SK-N-SH (cell line): ENCODE data around the gene KAT6B. TPM values are rescaled to one million over a fixed set of nuclear protein-coding genes. Genes with fewer than 3 reads are reported as not detected.
"Not testable (repeated sequence)": the region's sequence is repeated elsewhere in the genome, so short reads cannot be mapped to it uniquely, and the experiment has no call there.

Source experiments
- CTCF ChIA-PET: fragments of 300-600, 350-600 bp; formaldehyde crosslinking; extraction: SDS; loops from one replicate; lab custom pipeline; 2021; lab: Yijun Ruan, JAX
- POLR2A ChIA-PET: fragments of 350-600 bp; sonication (Branson Sonifier 250); formaldehyde crosslinking; extraction: SDS; loops from one replicate; lab custom pipeline; 2020; ENCODE audit warnings: antibody characterized with exemption, inconsistent platforms; lab: Yijun Ruan, JAX
- DNase-seq: peaks from one replicate; pipeline ENCODE4 v3.0.0; 2012
- H2AFZ ChIP-seq: fragments of 200-600 bp; sonication (generic); 2 replicates; pipeline ENCODE4 v1.8.1; 2016; ENCODE audit warnings: antibody characterized with exemption, mild to moderate bottlenecking, low read depth
- H3F3A ChIP-seq: fragments of 200-600 bp; sonication (generic); replicated peaks from 2 replicates; pipeline ENCODE3; 2016; ENCODE audit warnings: antibody characterized with exemption, mild to moderate bottlenecking; ENCODE audit not compliant: insufficient read depth
- H3K27ac ChIP-seq, 2 experiments: fragments of 200-500 bp in 1 of 2; fragments of 200-600 bp in 1 of 2; sonication (Bioruptor generic) in 1 of 2; sonication (generic), shearing (Covaris generic) in 1 of 2; 2 replicates each; pipeline versions ENCODE4 v1.5.1 to v1.6.1; 2014 to 2016; ENCODE audit warnings: low read depth in 2 of 2, inconsistent platforms in 1 of 2, low read length in 1 of 2, mild to moderate bottlenecking in 1 of 2, mixed read lengths in 1 of 2
- H3K27me3 ChIP-seq: fragments of 200-600 bp; sonication (generic), shearing (Covaris generic); 2 replicates; pipeline ENCODE4 v1.6.1; 2016; ENCODE audit warnings: mixed run types; ENCODE audit not compliant: insufficient read depth
- H3K36me3 ChIP-seq, 2 experiments: fragments of 200-500 bp in 1 of 2; fragments of 200-600 bp in 1 of 2; sonication (Bioruptor generic) in 1 of 2; sonication (generic) in 1 of 2; replicated peaks in 1 of 2; 2 replicates each; pipeline versions ENCODE3 to v1.5.1; 2014 to 2016; ENCODE audit warnings: low read length in 1 of 2, mild to moderate bottlenecking in 1 of 2; ENCODE audit not compliant: insufficient read depth in 2 of 2, control insufficient read depth in 1 of 2
- H3K4me1 ChIP-seq, 2 experiments: fragments of 200-500 bp in 1 of 2; fragments of 200-600 bp in 1 of 2; sonication (Bioruptor generic) in 1 of 2; sonication (generic), shearing (Covaris generic) in 1 of 2; 2 replicates each; pipeline versions ENCODE4 v1.5.1 to v1.6.1; 2014 to 2016; ENCODE audit warnings: low read depth in 1 of 2, low read length in 1 of 2, mixed run types in 1 of 2; ENCODE audit not compliant: insufficient read depth in 2 of 2, control insufficient read depth in 1 of 2
- H3K4me2 ChIP-seq: fragments of 200-600 bp; sonication (generic), shearing (Covaris generic); 2 replicates; pipeline ENCODE4 v1.6.1; 2017; ENCODE audit warnings: mixed run types
- H3K4me3 ChIP-seq, 2 experiments: fragments of 200-500 bp in 1 of 2; fragments of 200-600 bp in 1 of 2; sonication (Bioruptor generic) in 1 of 2; sonication (generic), shearing (Covaris generic) in 1 of 2; 2 replicates each; pipeline versions ENCODE4 v1.5.1 to v1.8.1; 2014 to 2016; ENCODE audit warnings: low read depth in 2 of 2, inconsistent platforms in 1 of 2, low read length in 1 of 2, mild to moderate bottlenecking in 1 of 2, mixed read lengths in 1 of 2, moderate library complexity in 1 of 2
- H3K79me2 ChIP-seq: fragments of 200-600 bp; sonication (generic); 2 replicates; pipeline ENCODE4 v1.8.1; 2017; ENCODE audit warnings: mild to moderate bottlenecking; ENCODE audit not compliant: insufficient read depth
- H3K9ac ChIP-seq: fragments of 200-600 bp; sonication (generic); 2 replicates; pipeline ENCODE4 v1.6.1; 2017; ENCODE audit warnings: mixed run types
- H3K9me2 ChIP-seq: fragments of 200-600 bp; sonication (generic); 2 replicates; pipeline ENCODE4 v1.6.1; 2017; ENCODE audit warnings: mixed run types
- H3K9me3 ChIP-seq: fragments of 200-600 bp; sonication (generic); 2 replicates; pipeline ENCODE4 v1.6.1; 2017; ENCODE audit warnings: mixed run types, mild to moderate bottlenecking, moderate library complexity
- H4K20me1 ChIP-seq: fragments of 200-600 bp; sonication (generic); 2 replicates; pipeline ENCODE4 v1.6.1; 2017; ENCODE audit warnings: mild to moderate bottlenecking, mixed run types; ENCODE audit not compliant: insufficient read depth
- ELF1 ChIP-seq: IDR thresholded peaks from 2 replicates; pipeline ENCODE4 v1.4.0; 2012
- EP300 ChIP-seq, 2 experiments: IDR thresholded peaks; 2 replicates each; pipeline versions ENCODE4 v1.4.0 to v1.6.1; 2012; ENCODE audit warnings: borderline replicate concordance in 1 of 2, low read depth in 1 of 2, low read length in 1 of 2
- FOXM1 ChIP-seq: IDR thresholded peaks from 2 replicates; pipeline ENCODE4 v1.4.0; 2012; ENCODE audit warnings: low read depth, mild to moderate bottlenecking
- MEF2A ChIP-seq: IDR thresholded peaks from 2 replicates; pipeline ENCODE4 v1.4.0; 2012; ENCODE audit warnings: low read depth, borderline replicate concordance
- MXI1 ChIP-seq: IDR thresholded peaks from 2 replicates; pipeline ENCODE4 v1.6.1; 2012; ENCODE audit warnings: mild to moderate bottlenecking, low read depth, low read length, improper control_type of control experiment
- RCOR1 ChIP-seq: fragments of 150-350 bp; IDR thresholded peaks from 2 replicates; pipeline ENCODE4 v1.6.1; 2017; ENCODE audit warnings: antibody characterized with exemption, low read length
- RXRA ChIP-seq: IDR thresholded peaks from 2 replicates; pipeline ENCODE4 v1.4.0; 2012; ENCODE audit warnings: low read depth, mild to moderate bottlenecking, borderline replicate concordance
- TAF1 ChIP-seq: IDR thresholded peaks from 2 replicates; pipeline ENCODE4 v1.6.1; 2012; ENCODE audit warnings: low read depth, mild to moderate bottlenecking, low read length, moderate library complexity, borderline replicate concordance
- YY1 ChIP-seq: IDR thresholded peaks from 2 replicates; pipeline ENCODE4 v1.4.0; 2012; ENCODE audit warnings: low read depth, mild to moderate bottlenecking
- WGBS: methylation state at CpG from one replicate; pipeline ENCODE4 v1.1.6; 2017; ENCODE audit warnings: low lambda C conversion rate; 5-methylcytosine and 5-hydroxymethylcytosine counted together
- polyA plus RNA-seq, 3 experiments: library from polyadenylated mRNA; depleted of rRNA; stranded (reverse); fragments of >200 nt; gene quantifications; 2 replicates each; pipeline ENCODE4 v1.2.3, GENCODE V29; 2012
- TF ChIP-seq, protein P1 (sequence below): IDR thresholded peaks from 2 replicates; pipeline ENCODE4 v1.4.0; 2012; ENCODE audit warnings: low read depth
- TF ChIP-seq, protein P2 (sequence below): fragments of 150-350 bp; IDR thresholded peaks from 2 replicates; pipeline ENCODE4 v1.6.1; 2016; ENCODE audit warnings: mild to moderate bottlenecking, low read depth, low read length
- TF ChIP-seq, protein P3 (sequence below): IDR thresholded peaks from 2 replicates; pipeline ENCODE4; 2012
- TF ChIP-seq, protein P4 (sequence below): fragments of 200-600 bp; sonication (generic); IDR thresholded peaks from 2 replicates; pipeline ENCODE4 v1.6.1; 2017; ENCODE audit warnings: antibody characterized with exemption, mild to moderate bottlenecking, moderate library complexity
- TF ChIP-seq, protein P5 (sequence below): IDR thresholded peaks from 2 replicates; pipeline ENCODE4 v1.6.1; 2012; ENCODE audit warnings: mild to moderate bottlenecking, low read depth, low read length, moderate library complexity

KAT6B gene
- polyA plus RNA-seq, 1 of the 3 experiments (the other 2 are of a cell fraction), result 4.3 TPM

DNA sequence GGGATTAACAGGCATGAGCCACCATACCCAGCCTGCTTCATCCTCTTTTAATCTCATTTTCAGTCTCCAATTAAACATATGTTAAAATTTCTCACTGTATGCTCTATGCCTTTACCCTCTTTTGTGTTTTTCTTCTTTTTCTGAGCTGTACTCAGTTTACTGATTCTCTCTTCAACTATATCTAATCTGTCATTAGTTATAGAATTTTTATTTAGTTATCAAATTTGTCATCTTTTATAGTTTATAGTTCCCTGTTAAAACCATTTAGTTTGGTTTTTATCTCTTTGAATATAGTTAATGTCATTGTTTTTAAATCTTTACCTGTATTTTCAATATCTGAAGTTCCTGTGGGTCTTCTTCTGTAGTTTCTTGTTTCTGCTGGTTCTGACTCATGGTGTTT is 93.3 kb downstream of the KAT6B start:
- Histone ChIP-seq H3K9ac (no peak overlapping the region), H3K4me1 (peaks cover 18 to 35% of the 10 kb centered on the region in 2 experiments), H4K20me1 (peaks cover 3% of the 10 kb centered on the region), H3K4me3 (no peak overlapping the region), H3K4me2 (no peak overlapping the region), H3K9me2 (no peaks in the 10 kb centered on the region), H3K27ac (no peak overlapping the region), H3K79me2 (peaks cover 80% of the 10 kb centered on the region), H2AFZ (no peak overlapping the region), H3K9me3 (no peaks in the 10 kb centered on the region; the same call in 1 of the 2 replicates)
- DNase-seq, result no peak
- POLR2A ChIA-PET, result no interaction called here
- TF ChIP-seq MEF2A (no peak), RCOR1 (no peak), FOXM1 (no peak), MXI1 (no peak)
- TF ChIP-seq, protein P1, sequence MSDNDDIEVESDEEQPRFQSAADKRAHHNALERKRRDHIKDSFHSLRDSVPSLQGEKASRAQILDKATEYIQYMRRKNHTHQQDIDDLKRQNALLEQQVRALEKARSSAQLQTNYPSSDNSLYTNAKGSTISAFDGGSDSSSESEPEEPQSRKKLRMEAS, result no peak
- TF ChIP-seq, protein P2, sequence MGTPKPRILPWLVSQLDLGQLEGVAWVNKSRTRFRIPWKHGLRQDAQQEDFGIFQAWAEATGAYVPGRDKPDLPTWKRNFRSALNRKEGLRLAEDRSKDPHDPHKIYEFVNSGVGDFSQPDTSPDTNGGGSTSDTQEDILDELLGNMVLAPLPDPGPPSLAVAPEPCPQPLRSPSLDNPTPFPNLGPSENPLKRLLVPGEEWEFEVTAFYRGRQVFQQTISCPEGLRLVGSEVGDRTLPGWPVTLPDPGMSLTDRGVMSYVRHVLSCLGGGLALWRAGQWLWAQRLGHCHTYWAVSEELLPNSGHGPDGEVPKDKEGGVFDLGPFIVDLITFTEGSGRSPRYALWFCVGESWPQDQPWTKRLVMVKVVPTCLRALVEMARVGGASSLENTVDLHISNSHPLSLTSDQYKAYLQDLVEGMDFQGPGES, result no peak
- TF ChIP-seq, all 33 proteins: peak for 0
- Histone ChIP-seq H3F3A (peaks cover 6% of the 10 kb centered on the region), H3K27me3 (no peaks in the 10 kb centered on the region), H3K36me3 (peaks cover 0 to 16% of the 10 kb centered on the region in 2 experiments)
- CTCF ChIA-PET, result no interaction called here

DNA sequence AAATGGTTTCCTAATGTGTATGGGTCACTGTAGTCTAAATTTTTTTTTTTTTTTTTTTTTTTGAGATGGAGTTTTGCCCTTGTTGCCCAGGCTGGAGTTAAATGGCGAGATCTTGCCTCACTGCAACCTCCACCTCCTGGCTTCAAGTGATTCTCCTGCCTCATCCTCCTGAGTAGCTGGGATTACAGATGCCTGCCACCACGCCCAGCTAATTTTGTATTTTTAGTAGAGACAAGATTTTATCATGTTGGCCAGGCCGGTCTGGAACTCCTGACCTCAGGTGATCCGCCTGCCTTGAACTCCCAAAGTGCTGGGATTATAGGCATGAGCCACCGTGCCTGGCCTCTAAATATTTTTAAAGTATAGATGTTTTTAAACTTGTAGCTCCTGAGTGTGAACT is 94.7 kb downstream of the KAT6B start:
- H2AFZ ChIP-seq, H3K4me3 ChIP-seq, H3K9me2 ChIP-seq, H4K20me1 ChIP-seq, H3K9me3 ChIP-seq, H3K9ac ChIP-seq, H3K4me2 ChIP-seq, H3K27ac ChIP-seq, DNase-seq, H3K27me3 ChIP-seq: not testable (repeated sequence)
- peaks cover 21 to 48% of the 10 kb centered on the region in 2 experiments for H3K4me1 ChIP-seq
- H3K36me3 ChIP-seq, result peaks cover 0 to 16% of the 10 kb centered on the region in 2 experiments
- H3F3A ChIP-seq, result peaks cover 15% of the 10 kb centered on the region
- peaks cover 88% of the 10 kb centered on the region for H3K79me2 ChIP-seq
- CTCF ChIA-PET, result interaction anchor here (1.2 to 1.3 kb wide), 2 partner anchors 42 to 96 kb away, joined by 4 read pairs; no protein-coding TSS in a partner anchor
- WGBS, result 100% methylated on average over 5 of the region's 5 CpGs
- POLR2A ChIA-PET, result interaction anchor here (0.7 kb wide), 1 partner anchor 57 kb away, joined by 4 read pairs; no protein-coding TSS in a partner anchor

DNA sequence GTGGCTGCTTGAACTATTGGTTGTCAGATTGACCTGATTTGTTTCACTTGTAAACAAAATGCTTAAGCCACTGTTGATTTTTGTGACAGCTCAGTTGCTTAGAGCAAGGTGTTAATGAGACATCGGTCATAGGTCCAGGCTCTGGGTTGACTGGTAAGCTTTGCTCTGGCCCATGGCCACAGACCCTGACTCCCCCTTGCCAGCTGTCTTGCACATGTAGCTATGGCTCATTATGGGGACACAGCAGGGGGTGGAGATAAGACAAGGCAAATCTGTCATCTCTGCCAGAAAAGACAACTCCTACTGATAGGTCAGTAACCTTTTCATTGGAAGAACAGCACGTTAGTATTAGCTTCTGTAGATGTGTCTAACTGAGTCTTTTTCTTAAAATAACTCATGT is 95.3 kb downstream of the KAT6B start:
- Histone ChIP-seq H3F3A (peaks cover 15% of the 10 kb centered on the region), H3K4me2 (no peak overlapping the region), H2AFZ (no peak overlapping the region), H3K9me3 (no peaks in the 10 kb centered on the region; the same call in 1 of the 2 replicates), H3K36me3 (peaks cover 0 to 16% of the 10 kb centered on the region in 2 experiments), H3K9ac (no peak overlapping the region), H3K27ac (peak overlapping the region in 1 of 2 experiments; percentile 5; a peak in 1 of 4 replicates), H3K27me3 (no peaks in the 10 kb centered on the region), H3K4me1 (peaks cover 21 to 48% of the 10 kb centered on the region in 2 experiments), H3K79me2 (peaks cover 88% of the 10 kb centered on the region), H4K20me1 (no peaks in the 10 kb centered on the region; the same call in 1 of the 2 replicates), H3K4me3 (no peak overlapping the region), H3K9me2 (no peaks in the 10 kb centered on the region)
- ChIA-PET POLR2A (interaction anchor here (0.6 kb wide), 1 partner anchor 78 kb away, joined by 3 read pairs; no protein-coding TSS in a partner anchor), CTCF (interaction anchor here (0.6 to 1.3 kb wide), 4 partner anchors 41 to 981 kb away, joined by 3 to 4 read pairs (median 4); no protein-coding TSS in a partner anchor)
- 81% methylated on average over 2 of the region's 2 CpGs for WGBS
- DNase-seq, result peak; percentile 36
- TF ChIP-seq, protein P3, sequence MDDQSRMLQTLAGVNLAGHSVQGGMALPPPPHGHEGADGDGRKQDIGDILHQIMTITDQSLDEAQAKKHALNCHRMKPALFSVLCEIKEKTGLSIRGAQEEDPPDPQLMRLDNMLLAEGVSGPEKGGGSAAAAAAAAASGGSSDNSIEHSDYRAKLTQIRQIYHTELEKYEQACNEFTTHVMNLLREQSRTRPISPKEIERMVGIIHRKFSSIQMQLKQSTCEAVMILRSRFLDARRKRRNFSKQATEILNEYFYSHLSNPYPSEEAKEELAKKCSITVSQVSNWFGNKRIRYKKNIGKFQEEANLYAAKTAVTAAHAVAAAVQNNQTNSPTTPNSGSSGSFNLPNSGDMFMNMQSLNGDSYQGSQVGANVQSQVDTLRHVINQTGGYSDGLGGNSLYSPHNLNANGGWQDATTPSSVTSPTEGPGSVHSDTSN, result peak; percentile 27; the same call in 1 of the 2 replicates
- TF ChIP-seq RXRA (no peak), TAF1 (no peak), YY1 (no peak), ELF1 (no peak), EP300 (IDR thresholded peaks at IDR 0.05; ENCODE audit: borderline replicate concordance in 1 of 2, low read depth in 1 of 2, low read length in 1 of 2) (no peak; a peak in 1 of 4 replicates)
- TF ChIP-seq, protein P4, sequence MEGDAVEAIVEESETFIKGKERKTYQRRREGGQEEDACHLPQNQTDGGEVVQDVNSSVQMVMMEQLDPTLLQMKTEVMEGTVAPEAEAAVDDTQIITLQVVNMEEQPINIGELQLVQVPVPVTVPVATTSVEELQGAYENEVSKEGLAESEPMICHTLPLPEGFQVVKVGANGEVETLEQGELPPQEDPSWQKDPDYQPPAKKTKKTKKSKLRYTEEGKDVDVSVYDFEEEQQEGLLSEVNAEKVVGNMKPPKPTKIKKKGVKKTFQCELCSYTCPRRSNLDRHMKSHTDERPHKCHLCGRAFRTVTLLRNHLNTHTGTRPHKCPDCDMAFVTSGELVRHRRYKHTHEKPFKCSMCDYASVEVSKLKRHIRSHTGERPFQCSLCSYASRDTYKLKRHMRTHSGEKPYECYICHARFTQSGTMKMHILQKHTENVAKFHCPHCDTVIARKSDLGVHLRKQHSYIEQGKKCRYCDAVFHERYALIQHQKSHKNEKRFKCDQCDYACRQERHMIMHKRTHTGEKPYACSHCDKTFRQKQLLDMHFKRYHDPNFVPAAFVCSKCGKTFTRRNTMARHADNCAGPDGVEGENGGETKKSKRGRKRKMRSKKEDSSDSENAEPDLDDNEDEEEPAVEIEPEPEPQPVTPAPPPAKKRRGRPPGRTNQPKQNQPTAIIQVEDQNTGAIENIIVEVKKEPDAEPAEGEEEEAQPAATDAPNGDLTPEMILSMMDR, result no peak
- TF ChIP-seq, protein P5, sequence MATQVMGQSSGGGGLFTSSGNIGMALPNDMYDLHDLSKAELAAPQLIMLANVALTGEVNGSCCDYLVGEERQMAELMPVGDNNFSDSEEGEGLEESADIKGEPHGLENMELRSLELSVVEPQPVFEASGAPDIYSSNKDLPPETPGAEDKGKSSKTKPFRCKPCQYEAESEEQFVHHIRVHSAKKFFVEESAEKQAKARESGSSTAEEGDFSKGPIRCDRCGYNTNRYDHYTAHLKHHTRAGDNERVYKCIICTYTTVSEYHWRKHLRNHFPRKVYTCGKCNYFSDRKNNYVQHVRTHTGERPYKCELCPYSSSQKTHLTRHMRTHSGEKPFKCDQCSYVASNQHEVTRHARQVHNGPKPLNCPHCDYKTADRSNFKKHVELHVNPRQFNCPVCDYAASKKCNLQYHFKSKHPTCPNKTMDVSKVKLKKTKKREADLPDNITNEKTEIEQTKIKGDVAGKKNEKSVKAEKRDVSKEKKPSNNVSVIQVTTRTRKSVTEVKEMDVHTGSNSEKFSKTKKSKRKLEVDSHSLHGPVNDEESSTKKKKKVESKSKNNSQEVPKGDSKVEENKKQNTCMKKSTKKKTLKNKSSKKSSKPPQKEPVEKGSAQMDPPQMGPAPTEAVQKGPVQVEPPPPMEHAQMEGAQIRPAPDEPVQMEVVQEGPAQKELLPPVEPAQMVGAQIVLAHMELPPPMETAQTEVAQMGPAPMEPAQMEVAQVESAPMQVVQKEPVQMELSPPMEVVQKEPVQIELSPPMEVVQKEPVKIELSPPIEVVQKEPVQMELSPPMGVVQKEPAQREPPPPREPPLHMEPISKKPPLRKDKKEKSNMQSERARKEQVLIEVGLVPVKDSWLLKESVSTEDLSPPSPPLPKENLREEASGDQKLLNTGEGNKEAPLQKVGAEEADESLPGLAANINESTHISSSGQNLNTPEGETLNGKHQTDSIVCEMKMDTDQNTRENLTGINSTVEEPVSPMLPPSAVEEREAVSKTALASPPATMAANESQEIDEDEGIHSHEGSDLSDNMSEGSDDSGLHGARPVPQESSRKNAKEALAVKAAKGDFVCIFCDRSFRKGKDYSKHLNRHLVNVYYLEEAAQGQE, result no peak
